Muscle layer of duodenum (tissue), 2 donors: ENCODE results near the gene KRT1.
"Not testable (repeated sequence)": the region's sequence is repeated elsewhere in the genome, so short reads cannot be mapped to it uniquely, and the experiment has no call there.

Experiments
- H3K27ac ChIP-seq: one replicate; pipeline ENCODE4 v1.7.0; 2013; ENCODE audit warnings: mild to moderate bottlenecking, low read length
- H3K27me3 ChIP-seq: one replicate; pipeline ENCODE4 v1.7.0; 2013; ENCODE audit warnings: low read depth, mild to moderate bottlenecking, control low read depth, low read length
- H3K36me3 ChIP-seq, 2 donors: one replicate each; pipeline ENCODE4 v1.7.0; 2013; ENCODE audit warnings: low read length in 2 of 2, control low read depth in 1 of 2, mild to moderate bottlenecking in 1 of 2; ENCODE audit not compliant: insufficient read depth in 2 of 2, control insufficient read depth in 1 of 2
- H3K4me1 ChIP-seq, 2 donors: one replicate each; pipeline ENCODE4 v1.7.0; 2013; ENCODE audit warnings: low read length in 2 of 2, mild to moderate bottlenecking in 2 of 2, control low read depth in 1 of 2, moderate library complexity in 1 of 2; ENCODE audit not compliant: insufficient read depth in 2 of 2, control insufficient read depth in 1 of 2
- H3K4me3 ChIP-seq, 2 donors: one replicate each; pipeline ENCODE4 v1.7.0; 2013; ENCODE audit warnings: low read length in 2 of 2, low read depth in 1 of 2, mild to moderate bottlenecking in 1 of 2
- H3K9me3 ChIP-seq, 2 donors: one replicate each; pipeline ENCODE4 v1.7.0; 2013; ENCODE audit warnings: low read length in 2 of 2, control low read depth in 1 of 2, mild to moderate bottlenecking in 1 of 2; ENCODE audit not compliant: control insufficient read depth in 1 of 2
- donor health status: healthy.

The KRT1 gene

DNA sequence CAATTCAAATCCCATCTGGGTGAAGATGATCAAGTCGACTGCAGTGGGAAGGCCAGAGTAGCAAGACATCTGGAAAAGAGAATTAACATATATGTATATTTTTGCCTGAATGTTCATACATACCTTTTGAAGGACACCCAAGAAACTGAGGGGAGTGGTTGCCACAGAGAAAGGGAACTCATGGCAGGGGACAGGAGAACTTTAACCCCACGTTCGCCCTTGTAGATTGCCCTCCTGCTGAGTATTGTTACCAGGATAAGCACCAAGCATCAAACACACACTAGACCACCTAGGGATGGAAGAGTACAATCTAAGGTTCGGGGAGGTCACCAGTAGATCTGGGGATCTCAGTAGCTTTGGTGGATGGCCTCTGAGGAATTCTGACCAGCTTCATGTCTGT lies 9.7 kb downstream of the KRT1 start:
- no peak overlapping the region for H3K27ac ChIP-seq
- H3K36me3 ChIP-seq = no peaks in the 10 kb centered on the region
- H3K27me3 ChIP-seq = no peaks in the 10 kb centered on the region
- H3K9me3 ChIP-seq = no peaks in the 10 kb centered on the region
- H3K4me3 ChIP-seq = no peak overlapping the region
- H3K4me1 ChIP-seq = peaks cover 0 to 6% of the 10 kb centered on the region in 2 donors

DNA sequence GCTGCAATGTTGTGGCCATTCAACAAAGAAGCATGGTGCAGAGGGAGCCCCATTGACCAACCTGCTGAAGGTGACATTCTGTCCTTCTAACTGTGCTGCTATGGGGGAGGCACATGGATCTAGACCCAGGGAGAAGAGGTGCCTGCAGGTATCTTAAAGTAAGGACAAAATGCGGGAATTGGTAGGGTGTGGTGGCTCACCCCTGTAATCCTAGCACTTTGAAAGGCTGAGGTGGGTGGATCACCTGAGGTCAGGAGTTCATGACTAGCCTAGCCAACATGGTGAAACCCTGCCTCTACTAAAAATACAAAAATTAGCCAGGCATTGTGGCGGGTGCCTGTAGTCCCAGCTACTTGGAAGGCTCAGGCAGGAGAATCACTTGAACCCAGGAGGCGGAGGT lies 10.3 kb downstream of the KRT1 start:
- H3K4me3 ChIP-seq, H3K27ac ChIP-seq, H3K36me3 ChIP-seq, H3K9me3 ChIP-seq, H3K4me1 ChIP-seq, H3K27me3 ChIP-seq: not testable (repeated sequence)

DNA sequence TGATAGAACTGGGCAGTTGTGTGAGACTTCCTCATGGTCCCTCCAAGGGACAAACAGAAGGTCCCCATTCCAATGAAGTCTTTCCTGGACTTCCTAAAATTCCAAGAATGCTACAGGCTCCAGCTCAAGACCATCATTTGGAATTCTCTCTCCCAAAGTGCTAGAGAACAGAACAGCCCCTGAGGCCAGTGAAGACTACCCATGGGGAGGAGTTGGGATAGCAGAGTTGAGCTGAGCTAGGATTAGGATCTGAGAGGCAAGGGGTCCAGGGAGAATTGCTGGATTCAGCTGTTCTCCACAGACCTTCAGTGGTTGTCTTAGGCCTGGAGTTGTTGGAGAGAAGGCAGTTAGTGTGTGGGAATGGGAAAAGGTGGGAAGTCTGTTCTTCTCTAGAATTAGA lies 10.8 kb downstream of the KRT1 start:
- peaks cover 0 to 6% of the 10 kb centered on the region in 2 donors for H3K4me1 ChIP-seq
- no peaks in the 10 kb centered on the region for H3K9me3 ChIP-seq
- no peak overlapping the region for H3K4me3 ChIP-seq
- H3K36me3 ChIP-seq = no peaks in the 10 kb centered on the region
- no peak overlapping the region for H3K27ac ChIP-seq
- no peaks in the 10 kb centered on the region for H3K27me3 ChIP-seq

DNA sequence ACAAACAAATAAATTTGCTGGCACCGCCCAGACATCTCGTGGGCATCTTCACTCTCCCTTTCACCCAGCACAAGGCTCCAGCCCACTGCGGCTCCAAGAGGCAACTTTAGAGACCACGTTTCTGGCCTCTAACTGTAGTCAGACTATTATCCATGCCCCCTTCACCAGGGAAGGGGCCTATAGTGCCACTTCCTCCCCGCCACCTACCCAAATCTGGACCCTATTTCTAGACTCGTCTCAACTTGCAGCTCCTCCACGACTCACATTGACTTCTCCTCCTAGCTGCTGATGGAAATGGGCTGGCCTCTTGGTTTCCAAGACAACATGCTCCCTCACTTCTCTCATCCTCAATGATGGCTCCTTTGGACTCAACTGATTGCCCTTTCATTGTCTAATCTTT lies 12.3 kb downstream of the KRT1 start:
- Histone ChIP-seq H3K27ac (no peak overlapping the region), H3K27me3 (no peaks in the 10 kb centered on the region), H3K4me3 (no peak overlapping the region)

DNA sequence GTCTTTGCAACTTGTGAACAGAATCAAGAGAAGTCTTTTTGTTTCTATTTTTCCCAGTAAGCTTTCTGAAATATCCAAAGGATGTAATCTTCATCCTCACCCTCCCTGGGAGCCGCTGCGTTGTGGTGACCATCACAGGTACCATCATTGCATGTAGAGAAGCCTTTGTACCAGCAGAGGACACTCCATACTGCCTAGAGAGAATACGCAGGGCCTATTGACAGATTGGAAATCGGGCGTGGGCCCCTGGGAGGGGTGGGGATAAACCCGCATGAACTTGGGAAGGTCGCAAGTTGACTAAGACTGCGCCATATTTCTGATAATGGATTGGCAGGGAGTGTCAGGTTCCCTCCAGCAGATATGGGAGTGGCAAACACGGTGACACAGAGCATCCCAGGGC lies 12.7 kb downstream of the KRT1 start:
- Histone ChIP-seq H3K4me1 (no peaks in the 10 kb centered on the region), H3K36me3 (no peaks in the 10 kb centered on the region), H3K27me3 (no peaks in the 10 kb centered on the region), H3K9me3 (no peaks in the 10 kb centered on the region), H3K4me3 (no peak overlapping the region), H3K27ac (no peak overlapping the region)

More for the DNA sequence above, 12.3 kb downstream of the KRT1 start:
- Histone ChIP-seq H3K4me1 (no peaks in the 10 kb centered on the region), H3K9me3 (no peaks in the 10 kb centered on the region), H3K36me3 (no peaks in the 10 kb centered on the region)

DNA sequence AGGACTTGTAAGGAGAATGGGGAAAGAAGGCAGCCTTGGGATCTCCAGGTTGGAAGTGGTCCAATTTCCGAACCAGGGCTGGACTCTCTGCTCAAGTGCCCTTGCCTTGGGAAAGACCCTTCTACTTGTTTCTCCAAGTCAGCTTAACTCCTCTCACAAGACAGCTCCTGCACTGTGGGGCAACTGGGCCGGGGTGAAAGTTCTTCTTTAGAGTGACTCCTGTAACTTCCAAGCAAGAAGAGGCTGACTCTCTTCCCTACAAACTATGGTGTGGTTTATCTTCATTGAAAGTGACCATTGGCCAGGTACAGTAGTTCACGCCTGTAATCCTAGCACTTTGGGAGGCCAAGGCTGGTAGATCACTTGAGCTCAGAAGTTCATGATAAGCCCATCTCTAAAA lies 13.7 kb downstream of the KRT1 start:
- Histone ChIP-seq H3K27me3 (no peaks in the 10 kb centered on the region), H3K4me3 (no peak overlapping the region), H3K4me1 (no peaks in the 10 kb centered on the region), H3K27ac (no peak overlapping the region), H3K36me3 (no peaks in the 10 kb centered on the region), H3K9me3 (no peaks in the 10 kb centered on the region)

DNA sequence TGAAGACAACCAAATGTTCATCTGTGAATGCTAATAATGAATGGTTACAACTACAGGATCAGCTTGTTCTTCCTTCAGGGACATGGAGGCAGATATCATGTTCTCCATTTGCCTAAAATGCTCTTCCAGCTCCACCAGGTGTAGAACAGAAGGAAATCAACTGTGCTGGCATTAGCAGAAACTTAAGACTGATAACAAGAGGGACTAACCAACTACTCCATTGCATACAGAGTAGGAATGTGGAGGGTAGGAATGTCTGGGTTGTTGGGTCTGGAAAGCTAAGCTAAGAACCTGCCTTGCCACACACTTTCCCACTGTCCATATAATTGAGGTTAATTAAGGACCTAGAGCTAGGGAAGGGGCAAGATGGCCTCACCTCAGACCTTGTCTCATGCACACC lies 16.8 kb downstream of the KRT1 start:
- Histone ChIP-seq H3K27ac (no peak overlapping the region), H3K27me3 (no peaks in the 10 kb centered on the region), H3K4me1 (no peaks in the 10 kb centered on the region), H3K9me3 (no peaks in the 10 kb centered on the region), H3K36me3 (no peaks in the 10 kb centered on the region), H3K4me3 (no peak overlapping the region)

DNA sequence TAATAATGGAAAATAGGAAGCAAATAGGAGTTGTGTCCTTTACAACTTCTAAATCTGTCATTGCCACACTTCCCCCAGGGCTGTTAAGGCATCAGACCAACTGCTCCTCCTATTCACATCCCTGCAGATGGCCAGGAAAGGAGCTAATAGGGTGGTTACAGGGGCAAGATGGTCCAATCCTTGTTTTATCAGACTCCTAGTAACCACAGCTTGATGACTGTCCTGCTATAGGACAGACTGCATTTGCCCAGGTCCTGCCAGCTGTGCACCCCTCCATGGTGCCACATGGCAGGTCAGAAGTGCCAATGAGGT lies 17.3 kb downstream of the KRT1 start:
- no peaks in the 10 kb centered on the region for H3K4me1 ChIP-seq
- no peak overlapping the region for H3K27ac ChIP-seq
- no peaks in the 10 kb centered on the region for H3K9me3 ChIP-seq
- no peaks in the 10 kb centered on the region for H3K36me3 ChIP-seq
- no peak overlapping the region for H3K4me3 ChIP-seq
- no peaks in the 10 kb centered on the region for H3K27me3 ChIP-seq

DNA sequence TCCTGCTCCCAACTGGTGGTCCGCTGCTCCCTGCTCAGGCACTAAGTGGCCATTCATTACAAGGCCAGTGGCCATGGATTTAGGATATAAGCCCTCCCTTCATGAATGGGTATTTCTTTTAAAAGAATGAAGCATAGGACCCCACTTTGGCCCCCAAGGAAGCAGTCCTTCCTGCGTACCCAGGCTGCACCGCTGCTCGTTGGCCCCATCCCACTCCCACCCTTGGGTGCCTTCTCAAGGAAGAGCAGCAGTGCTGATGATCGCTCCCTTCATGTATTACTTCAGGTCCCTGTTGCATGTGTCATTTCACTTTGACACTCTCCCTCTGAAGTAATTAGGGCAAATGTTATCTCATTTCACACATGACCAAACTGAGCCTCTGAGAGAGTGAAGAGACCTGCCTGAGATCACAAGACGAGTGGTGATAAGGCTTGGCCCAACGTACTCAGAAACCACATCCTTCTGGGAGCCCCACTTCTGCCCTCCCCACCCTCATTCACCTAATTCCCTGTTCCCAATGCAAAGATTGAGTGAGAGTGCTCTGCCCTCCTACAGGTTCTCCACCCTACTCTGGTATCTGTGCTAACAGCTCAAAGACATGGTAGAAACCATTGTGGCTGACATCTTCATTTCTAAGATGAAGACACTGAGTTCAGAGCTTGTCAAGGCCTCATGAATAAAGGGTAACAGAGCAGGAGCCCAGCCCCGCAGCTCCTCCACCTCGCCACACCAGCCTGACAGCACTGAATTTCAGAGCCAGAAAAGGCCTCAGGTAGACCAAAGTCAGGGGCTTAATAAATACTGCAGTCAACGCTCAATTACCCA lies 17.9 kb downstream of the KRT1 start:
- no peaks in the 10 kb centered on the region for H3K27me3 ChIP-seq

DNA sequence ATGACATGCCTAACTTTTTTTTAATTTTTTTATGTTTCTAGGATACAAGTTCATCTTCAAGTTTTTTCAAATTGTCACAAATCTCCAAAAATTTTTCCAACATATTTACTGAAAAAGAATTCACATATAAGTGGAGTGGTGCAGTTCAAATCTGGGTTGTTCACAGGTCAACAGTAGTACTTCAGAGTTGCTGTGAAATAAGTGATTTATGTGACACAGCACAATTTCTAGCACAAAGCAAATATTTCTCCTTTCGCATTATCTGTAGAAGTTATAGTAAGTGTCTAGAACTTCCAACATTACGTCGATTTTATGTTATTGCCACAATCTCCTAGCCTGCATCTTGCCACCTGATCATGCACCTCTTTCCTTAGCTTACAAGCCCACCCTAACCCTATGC lies 18.5 kb downstream of the KRT1 start:
- H3K9me3 ChIP-seq = no peaks in the 10 kb centered on the region
- no peak overlapping the region for H3K27ac ChIP-seq
- no peaks in the 10 kb centered on the region for H3K27me3 ChIP-seq
- H3K36me3 ChIP-seq = no peaks in the 10 kb centered on the region
- H3K4me1 ChIP-seq = no peaks in the 10 kb centered on the region
- H3K4me3 ChIP-seq = no peak overlapping the region

More for the DNA sequence above, 17.9 kb downstream of the KRT1 start:
- no peak overlapping the region for H3K4me3 ChIP-seq
- no peaks in the 10 kb centered on the region for H3K36me3 ChIP-seq
- no peaks in the 10 kb centered on the region for H3K9me3 ChIP-seq
- no peaks in the 10 kb centered on the region for H3K4me1 ChIP-seq
- H3K27ac ChIP-seq = no peak overlapping the region

DNA sequence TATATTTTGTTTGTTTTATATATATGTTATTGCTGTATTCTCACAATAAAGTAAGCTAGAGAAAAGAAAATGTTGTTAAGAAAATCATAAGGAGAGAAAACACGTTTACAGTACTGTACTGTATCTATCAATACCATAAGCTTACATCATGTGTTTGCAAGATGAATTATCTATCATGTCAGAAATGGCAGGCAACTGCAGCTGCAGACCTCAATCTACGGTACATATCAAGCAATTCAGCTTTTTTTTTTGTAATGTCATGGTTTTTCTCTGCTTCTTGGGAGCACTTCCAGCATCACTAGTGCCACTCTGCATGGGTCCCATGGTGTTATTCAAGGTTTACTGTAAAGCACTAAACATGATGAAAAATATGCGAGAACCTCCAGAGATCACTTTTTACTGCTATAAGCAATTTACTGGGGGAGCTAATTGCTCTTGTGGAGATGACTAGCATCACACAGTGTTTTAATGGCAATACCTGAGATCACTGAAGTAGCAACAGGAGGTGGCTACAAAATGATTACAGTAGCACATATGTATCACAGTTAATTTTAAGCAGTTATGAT lies 19.2 kb downstream of the KRT1 start:
- H3K4me3 ChIP-seq = no peak overlapping the region
- no peaks in the 10 kb centered on the region for H3K36me3 ChIP-seq
- no peaks in the 10 kb centered on the region for H3K27me3 ChIP-seq
- H3K4me1 ChIP-seq = no peaks in the 10 kb centered on the region
- H3K9me3 ChIP-seq = no peaks in the 10 kb centered on the region
- H3K27ac ChIP-seq = no peak overlapping the region

DNA sequence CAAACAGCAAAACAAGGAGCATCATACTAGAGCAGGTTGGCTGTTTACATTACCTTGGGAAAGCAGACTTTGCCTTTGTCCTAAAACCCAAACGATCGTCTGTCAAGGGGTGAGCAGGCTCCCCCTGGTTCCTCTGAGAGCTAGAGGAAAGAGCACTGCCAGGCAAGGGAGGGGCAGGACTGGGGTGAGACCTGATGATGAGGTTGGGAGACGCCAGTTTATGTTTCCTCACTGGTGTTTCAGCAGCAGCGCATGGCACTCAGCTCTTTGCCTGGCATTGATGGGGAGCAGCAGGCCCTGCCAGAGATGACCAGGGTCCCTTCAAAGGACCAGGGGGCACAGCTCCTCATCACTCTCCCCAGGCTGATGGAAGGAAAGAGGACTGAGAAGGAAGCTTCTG lies 20.3 kb downstream of the KRT1 start:
- no peak overlapping the region for H3K4me3 ChIP-seq
- no peaks in the 10 kb centered on the region for H3K9me3 ChIP-seq
- H3K27ac ChIP-seq = no peak overlapping the region
- no peaks in the 10 kb centered on the region for H3K36me3 ChIP-seq
- no peaks in the 10 kb centered on the region for H3K27me3 ChIP-seq
- no peaks in the 10 kb centered on the region for H3K4me1 ChIP-seq
